ENCODE data around the gene IKZF1.
A peak's percentile ranks its signal among the peaks of the same experiment; 100 is the strongest.

The IKZF1 gene

DNA sequence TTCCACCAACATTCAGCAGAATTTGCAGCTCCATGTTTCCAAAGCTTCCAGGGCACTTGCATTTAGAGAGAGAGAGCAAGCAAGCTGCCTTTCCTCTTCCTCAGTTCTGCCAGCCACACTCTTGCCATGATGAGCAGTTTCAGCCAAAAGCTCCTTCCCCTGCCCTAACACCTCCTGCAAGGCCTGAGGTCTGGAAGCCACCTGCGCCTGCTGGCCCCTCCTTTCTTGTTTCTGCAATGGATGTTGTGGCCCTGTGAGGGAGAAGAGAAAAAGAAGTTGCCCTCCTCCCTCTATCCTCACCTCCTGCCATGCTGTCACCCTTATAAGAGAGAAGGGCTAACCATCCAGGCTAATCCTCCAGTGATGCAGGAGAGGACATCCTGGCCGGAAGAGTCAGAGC lies 48.7 kb downstream of the IKZF1 start:
- TF ChIP-seq, protein P1, sequence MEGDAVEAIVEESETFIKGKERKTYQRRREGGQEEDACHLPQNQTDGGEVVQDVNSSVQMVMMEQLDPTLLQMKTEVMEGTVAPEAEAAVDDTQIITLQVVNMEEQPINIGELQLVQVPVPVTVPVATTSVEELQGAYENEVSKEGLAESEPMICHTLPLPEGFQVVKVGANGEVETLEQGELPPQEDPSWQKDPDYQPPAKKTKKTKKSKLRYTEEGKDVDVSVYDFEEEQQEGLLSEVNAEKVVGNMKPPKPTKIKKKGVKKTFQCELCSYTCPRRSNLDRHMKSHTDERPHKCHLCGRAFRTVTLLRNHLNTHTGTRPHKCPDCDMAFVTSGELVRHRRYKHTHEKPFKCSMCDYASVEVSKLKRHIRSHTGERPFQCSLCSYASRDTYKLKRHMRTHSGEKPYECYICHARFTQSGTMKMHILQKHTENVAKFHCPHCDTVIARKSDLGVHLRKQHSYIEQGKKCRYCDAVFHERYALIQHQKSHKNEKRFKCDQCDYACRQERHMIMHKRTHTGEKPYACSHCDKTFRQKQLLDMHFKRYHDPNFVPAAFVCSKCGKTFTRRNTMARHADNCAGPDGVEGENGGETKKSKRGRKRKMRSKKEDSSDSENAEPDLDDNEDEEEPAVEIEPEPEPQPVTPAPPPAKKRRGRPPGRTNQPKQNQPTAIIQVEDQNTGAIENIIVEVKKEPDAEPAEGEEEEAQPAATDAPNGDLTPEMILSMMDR (IDR thresholded peaks at IDR 0.05; ENCODE audit: insufficient read depth, low read depth, low read length, missing control alignments), result no peak
- H3K4me3 ChIP-seq (ENCODE audit: low read depth, low read length), result no peak overlapping the region
- peak; percentile 37 for DNase-seq (ENCODE audit: low read depth)

DNA sequence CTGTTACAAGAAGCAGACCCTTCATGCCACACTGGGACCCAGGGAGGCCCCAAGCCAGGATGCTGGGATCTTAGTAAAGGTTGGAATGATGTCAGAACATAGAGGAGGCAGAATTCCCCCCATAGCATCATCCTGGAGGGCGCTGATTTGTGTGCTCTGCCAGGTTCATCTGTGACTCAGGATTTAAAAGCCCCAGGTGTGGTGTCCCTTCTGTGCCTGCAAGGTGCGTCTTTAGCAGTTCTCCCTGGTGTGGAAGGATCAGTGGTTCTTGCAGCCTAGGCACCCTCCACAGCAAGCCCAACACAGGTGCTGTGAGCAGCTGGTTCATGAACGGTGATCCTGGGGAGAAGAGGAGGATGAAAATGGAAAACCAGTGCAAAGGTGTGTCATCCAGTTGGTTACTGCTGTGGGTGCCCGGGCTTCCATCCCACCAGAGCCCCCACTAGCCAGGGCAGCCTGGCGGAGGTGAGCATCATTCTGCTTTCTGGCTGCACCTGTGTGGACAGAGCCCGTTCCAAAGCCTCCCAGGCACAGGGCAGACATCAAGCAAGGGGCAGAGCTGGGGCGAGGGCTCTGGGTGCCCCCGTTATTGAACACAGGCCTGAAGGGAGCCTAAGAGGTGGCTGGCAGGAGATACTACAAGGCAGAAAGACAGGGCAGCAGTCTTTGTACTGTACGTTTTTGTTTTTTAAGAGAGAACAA lies 49.5 kb downstream of the IKZF1 start:
- no peak for DNase-seq (ENCODE audit: low read depth)
- H3K4me3 ChIP-seq (ENCODE audit: low read depth, low read length), result no peak overlapping the region
- TF ChIP-seq, protein P1 (IDR thresholded peaks at IDR 0.05; ENCODE audit: insufficient read depth, low read depth, low read length, missing control alignments), result no peak

DNA sequence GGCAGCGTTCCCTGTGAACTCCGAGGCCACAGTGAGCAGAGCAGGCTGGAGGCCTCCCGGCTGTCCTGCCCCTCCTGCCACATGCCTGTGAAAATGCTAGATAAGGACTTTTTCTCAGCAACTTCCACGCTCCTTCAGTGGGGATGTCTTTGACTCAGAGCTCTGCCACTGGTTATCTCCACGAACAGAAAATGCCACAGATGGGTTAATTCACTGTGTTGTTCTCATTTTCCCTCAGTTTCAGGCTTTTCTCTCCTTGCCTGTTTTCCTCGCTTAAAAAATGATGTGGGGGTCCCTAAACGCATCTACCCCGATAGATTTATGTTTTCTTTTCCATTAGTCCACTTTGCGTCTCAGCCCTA lies 51.3 kb downstream of the IKZF1 start:
- no peak for DNase-seq (ENCODE audit: low read depth)
- TF ChIP-seq, protein P1 (IDR thresholded peaks at IDR 0.05; ENCODE audit: insufficient read depth, low read depth, low read length, missing control alignments), result no peak
- H3K4me3 ChIP-seq (ENCODE audit: low read depth, low read length), result no peak overlapping the region

DNA sequence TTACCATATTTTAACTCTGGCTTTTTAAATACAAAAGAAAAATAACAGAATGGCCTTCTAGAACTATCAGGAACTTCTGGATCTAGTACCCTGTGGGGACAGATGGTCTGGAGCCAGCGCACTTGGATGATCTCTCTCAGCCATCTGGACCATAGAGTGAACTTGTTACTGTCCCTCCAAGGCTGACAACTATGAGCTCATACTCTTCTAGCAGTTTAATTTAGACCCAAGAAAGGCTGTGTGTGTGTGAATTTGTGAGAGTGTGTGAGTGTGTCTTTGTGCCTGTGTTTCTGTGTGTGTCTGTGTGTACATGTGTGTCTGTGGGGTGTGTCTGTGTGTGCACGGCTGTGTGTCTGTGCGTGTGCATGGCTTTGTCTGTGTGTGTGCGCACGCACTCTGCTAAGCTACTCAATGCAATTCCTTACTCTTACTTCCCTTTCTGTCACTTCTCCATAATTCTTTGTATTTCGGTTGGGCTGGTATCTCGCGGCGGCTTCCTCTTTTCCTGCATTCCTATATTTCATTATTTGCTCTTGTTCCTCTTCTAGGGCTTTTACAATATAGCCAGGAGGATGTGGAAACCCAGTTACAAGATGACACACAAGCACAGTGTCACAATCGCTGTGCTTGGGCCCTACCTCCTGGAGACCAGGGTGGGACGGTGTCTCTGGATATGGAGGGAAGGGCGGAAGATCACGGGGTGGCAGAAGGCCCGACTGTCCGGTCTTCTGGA lies 51.9 kb downstream of the IKZF1 start:
- TF ChIP-seq, protein P1 (IDR thresholded peaks at IDR 0.05; ENCODE audit: insufficient read depth, low read depth, low read length, missing control alignments), result no peak
- no peak for DNase-seq (ENCODE audit: low read depth)
- no peak overlapping the region for H3K4me3 ChIP-seq (ENCODE audit: low read depth, low read length)

DNA sequence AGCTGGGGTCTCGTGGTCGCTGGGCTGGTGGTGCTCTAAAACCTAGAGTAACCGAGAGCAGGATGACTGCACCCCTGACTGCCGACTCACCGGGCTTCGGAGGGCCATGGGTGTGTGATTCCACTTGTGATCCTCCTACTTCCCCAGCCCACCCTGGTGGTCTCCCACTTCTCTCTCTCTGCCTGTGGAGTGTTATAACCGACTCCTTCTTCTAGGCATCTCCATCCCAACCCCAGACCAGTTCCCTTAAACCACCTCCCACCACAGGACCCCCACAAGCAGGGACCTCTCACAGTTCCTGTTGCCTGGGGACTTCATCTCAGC lies 52.4 kb downstream of the IKZF1 start:
- TF ChIP-seq, protein P1 (IDR thresholded peaks at IDR 0.05; ENCODE audit: insufficient read depth, low read depth, low read length, missing control alignments), result no peak
- DNase-seq (ENCODE audit: low read depth), result no peak
- H3K4me3 ChIP-seq (ENCODE audit: low read depth, low read length), result no peak overlapping the region

DNA sequence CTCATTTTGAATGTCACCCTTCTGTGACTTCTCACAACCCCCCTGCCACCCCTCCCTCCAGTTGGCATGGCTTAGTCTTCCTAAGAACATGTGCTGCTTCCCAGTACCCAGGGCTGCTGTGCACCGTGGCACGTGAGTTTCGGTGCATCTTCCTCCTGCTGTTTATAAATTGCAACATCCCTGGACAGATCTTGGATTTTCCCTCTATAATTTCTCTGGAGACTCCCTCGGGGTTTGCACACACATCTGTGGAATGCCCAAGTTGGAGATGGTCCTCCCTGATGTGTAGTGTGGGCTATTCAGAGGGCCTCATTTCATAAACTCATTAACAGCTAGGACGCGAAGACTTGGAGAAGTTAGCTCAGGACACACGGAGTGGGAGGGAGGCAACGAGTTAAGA lies 52.9 kb downstream of the IKZF1 start:
- TF ChIP-seq, protein P1 (IDR thresholded peaks at IDR 0.05; ENCODE audit: insufficient read depth, low read depth, low read length, missing control alignments), result no peak
- DNase-seq (ENCODE audit: low read depth), result no peak
- H3K4me3 ChIP-seq (ENCODE audit: low read depth, low read length), result no peak overlapping the region

Data from GM12865 (cell line).